Naive thymus-derived CD4-positive, alpha-beta T cell (primary cell): ENCODE results near the gene COLEC11. TPM values are rescaled to one million over a fixed set of nuclear protein-coding genes. Genes with fewer than 3 reads are reported as not detected.

Experiments
- ATAC-seq: fragments of 150-1000 bp; cut with Tn5 transposase; 2 replicates; pipeline ENCODE4 v1.10.0; 2021; ENCODE audit warnings: mild to moderate bottlenecking, moderate library complexity
- CTCF ChIA-PET: fragments of 350-600 bp; sonication (Branson Sonifier 250); formaldehyde crosslinking; loops from one replicate; lab custom pipeline; 2021; ENCODE audit warnings: antibody characterized with exemption; lab: Charles Lee
- POLR2A ChIA-PET: fragments of 350-600 bp; sonication (Branson Sonifier 250); formaldehyde crosslinking; loops from one replicate; lab custom pipeline; 2021; ENCODE audit warnings: antibody characterized with exemption, inconsistent platforms; lab: Charles Lee
- DNase-seq, 9 donors: peaks; one replicate each; pipeline versions ENCODE4 v3.0.0 to v3.0.0-alpha.2; 2020 to 2022; ENCODE audit warnings: mixed read lengths in 1 of 9
- H3K27ac ChIP-seq: one replicate; pipeline ENCODE4 v1.7.0; 2013; ENCODE audit warnings: mild to moderate bottlenecking, low read depth, low read length, moderate library complexity
- H3K27me3 ChIP-seq, 2 donors: one replicate each; pipeline ENCODE4 v1.7.0; 2013; ENCODE audit warnings: low read length in 2 of 2, mild to moderate bottlenecking in 2 of 2, moderate library complexity in 2 of 2; ENCODE audit not compliant: control insufficient read depth in 2 of 2, insufficient read depth in 2 of 2
- H3K36me3 ChIP-seq, 3 experiments: 1 replicate in 2 of 3; 2 replicates in 1 of 3; pipeline ENCODE4 v1.7.0; 2013; ENCODE audit warnings: low read length in 3 of 3, mild to moderate bottlenecking in 3 of 3, moderate library complexity in 1 of 3; ENCODE audit not compliant: insufficient read depth in 3 of 3, control insufficient read depth in 2 of 3
- H3K4me1 ChIP-seq, 2 donors: one replicate each; pipeline ENCODE4 v1.7.0; 2013; ENCODE audit warnings: low read length in 2 of 2, mild to moderate bottlenecking in 2 of 2, moderate library complexity in 1 of 2; ENCODE audit not compliant: control insufficient read depth in 2 of 2, insufficient read depth in 2 of 2
- H3K4me3 ChIP-seq: 2 replicates; pipeline ENCODE4 v1.7.0; 2013; ENCODE audit warnings: mild to moderate bottlenecking, low read length
- H3K9me3 ChIP-seq, 3 experiments: 1 replicate in 2 of 3; 2 replicates in 1 of 3; pipeline ENCODE4 v1.7.0; 2013; ENCODE audit warnings: low read length in 3 of 3; ENCODE audit not compliant: control insufficient read depth in 2 of 3
- H3K27ac Mint-ChIP-seq, 9 donors: one replicate each; pipeline ENCODE4 v1.8.0; 2020 to 2022; ENCODE audit warnings: mixed read lengths in 9 of 9, mild to moderate bottlenecking in 8 of 9, moderate library complexity in 5 of 9, inconsistent platforms in 2 of 9
- H3K27me3 Mint-ChIP-seq, 5 donors: one replicate each; pipeline ENCODE4 v1.8.0; 2021 to 2022; ENCODE audit warnings: mixed read lengths in 5 of 5, mild to moderate bottlenecking in 1 of 5
- H3K36me3 Mint-ChIP-seq, 5 donors: one replicate each; pipeline ENCODE4 v1.8.0; 2020 to 2022; ENCODE audit warnings: mixed read lengths in 5 of 5, mild to moderate bottlenecking in 3 of 5, inconsistent platforms in 1 of 5
- H3K4me1 Mint-ChIP-seq, 7 donors: one replicate each; pipeline ENCODE4 v1.8.0; 2020 to 2022; ENCODE audit warnings: mixed read lengths in 7 of 7, mild to moderate bottlenecking in 3 of 7, inconsistent platforms in 1 of 7
- H3K4me3 Mint-ChIP-seq, 10 donors: one replicate each; pipeline ENCODE4 v1.8.0; 2020 to 2022; ENCODE audit warnings: mild to moderate bottlenecking in 10 of 10, mixed read lengths in 10 of 10, moderate library complexity in 6 of 10, inconsistent platforms in 2 of 10
- H3K9me3 Mint-ChIP-seq, 11 donors: one replicate each; pipeline ENCODE4 v1.8.0; 2020 to 2022; ENCODE audit warnings: mixed read lengths in 11 of 11, mild to moderate bottlenecking in 4 of 11, inconsistent platforms in 1 of 11, moderate library complexity in 1 of 11
- intact Hi-C, 2 donors: fragments of 100-400 bp; cut with micrococcal nuclease; formaldehyde crosslinking; loops; one replicate each; pipeline ENCODE4 v1.15.1; 2023
- polyA plus RNA-seq, 2 donors: library from polyadenylated mRNA; unstranded; fragments of 300-500 nt; fragmentation: Illumina TruSeq; gene quantifications; one replicate each; pipeline ENCODE4 v1.2.3, GENCODE V29; 2021
- total RNA-seq, 6 experiments: library from RNA in 5 of 6; stranded (reverse) in 5 of 6; gene quantifications; 1 replicate in 5 of 6; 2 replicates in 1 of 6; pipeline ENCODE4 v1.2.3 and lab custom pipeline; 2021 to 2026

Gene COLEC11
- total and polyA plus RNA-seq, 7 experiments from 2014 or later, result 0.46 to 0.48 TPM; not detected in 5

GRCh38 chr2:3647246-3647645, 52.3 kb downstream of the COLEC11 start:
- H3K9me3 Mint-ChIP-seq, result peaks cover 0 to 2% (median 0%) of the 10 kb centered on the region in 11 donors
- POLR2A ChIA-PET, result no interaction called here

GRCh38 chr2:3647831-3648651, 53.1 kb downstream of the COLEC11 start:
- Mint-ChIP-seq H3K4me1 (peaks cover 5 to 18% (median 9%) of the 10 kb centered on the region in 7 donors), H3K4me3 (no peak overlapping the region), H3K27me3 (no peaks in the 10 kb centered on the region), H3K9me3 (peaks cover 0 to 2% (median 0%) of the 10 kb centered on the region in 11 donors), H3K36me3 (no peaks in the 10 kb centered on the region), H3K27ac (no peak overlapping the region)
- ChIA-PET POLR2A (no interaction called here), CTCF (interaction anchor here (1.0 kb wide), 1 partner anchor 225 kb away, joined by 3 read pairs; no protein-coding TSS in a partner anchor)
- Histone ChIP-seq H3K27me3 (no peaks in the 10 kb centered on the region), H3K36me3 (no peaks in the 10 kb centered on the region), H3K9me3 (no peaks in the 10 kb centered on the region), H3K4me1 (no peaks in the 10 kb centered on the region), H3K27ac (no peak overlapping the region), H3K4me3 (no peak overlapping the region)
- ATAC-seq (no peak), DNase-seq (no peak)
- intact Hi-C loops, result no loop called here

More at GRCh38 chr2:3647246-3647645, 52.3 kb downstream of the COLEC11 start:
- Histone ChIP-seq H3K27me3 (no peaks in the 10 kb centered on the region), H3K4me3 (no peak overlapping the region), H3K9me3 (no peaks in the 10 kb centered on the region), H3K36me3 (no peaks in the 10 kb centered on the region), H3K27ac (no peak overlapping the region), H3K4me1 (no peaks in the 10 kb centered on the region)
- ATAC-seq (no peak), DNase-seq (no peak)
- H3K27me3 Mint-ChIP-seq, result no peaks in the 10 kb centered on the region
- no peaks in the 10 kb centered on the region for H3K36me3 Mint-ChIP-seq
- CTCF ChIA-PET, result no interaction called here
- intact Hi-C loops, result no loop called here
- no peak overlapping the region for H3K27ac Mint-ChIP-seq
- H3K4me1 Mint-ChIP-seq, result peaks cover 5 to 16% (median 9%) of the 10 kb centered on the region in 7 donors
- H3K4me3 Mint-ChIP-seq, result no peak overlapping the region

GRCh38 chr2:3648652-3649177, 53.8 kb downstream of the COLEC11 start:
- H3K27me3 ChIP-seq, result no peaks in the 10 kb centered on the region
- intact Hi-C loops, result no loop called here
- ChIA-PET POLR2A (no interaction called here), CTCF (interaction anchor here (1.0 kb wide), 1 partner anchor 225 kb away, joined by 3 read pairs; no protein-coding TSS in a partner anchor)
- H3K27ac Mint-ChIP-seq, result no peak overlapping the region
- H3K27me3 Mint-ChIP-seq, result no peaks in the 10 kb centered on the region
- no peak overlapping the region for H3K27ac ChIP-seq
- H3K4me1 Mint-ChIP-seq, result peaks cover 5 to 18% (median 9%) of the 10 kb centered on the region in 7 donors
- no peaks in the 10 kb centered on the region for H3K36me3 Mint-ChIP-seq
- H3K36me3 ChIP-seq, result no peaks in the 10 kb centered on the region
- no peak for DNase-seq
- H3K4me1 ChIP-seq, result no peaks in the 10 kb centered on the region
- ATAC-seq, result no peak
- H3K9me3 Mint-ChIP-seq, result peaks cover 0 to 2% (median 0%) of the 10 kb centered on the region in 11 donors
- no peaks in the 10 kb centered on the region for H3K9me3 ChIP-seq
- no peak overlapping the region for H3K4me3 ChIP-seq
- H3K4me3 Mint-ChIP-seq, result no peak overlapping the region

DNA sequence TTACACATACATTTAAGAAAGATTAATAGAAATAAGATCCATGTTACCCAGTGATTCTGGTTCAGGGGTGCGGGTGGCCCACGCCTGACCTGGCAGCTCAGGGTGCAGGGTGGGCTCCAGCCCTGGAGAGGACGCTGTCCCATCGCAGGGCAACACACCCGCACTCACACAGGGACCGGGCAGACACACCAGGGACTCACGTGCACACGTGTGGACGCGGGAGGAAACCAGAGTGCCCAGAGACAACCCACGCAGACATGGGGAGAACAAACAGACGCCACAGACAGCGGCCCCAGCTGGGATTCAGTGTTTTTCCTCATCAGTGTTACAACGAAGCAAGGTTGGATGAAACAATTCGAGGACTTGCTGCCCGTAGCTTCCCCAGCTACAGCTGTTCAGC, 54.7 kb downstream of the COLEC11 start:
- H3K36me3 Mint-ChIP-seq, result no peaks in the 10 kb centered on the region
- Histone ChIP-seq H3K27me3 (no peaks in the 10 kb centered on the region), H3K9me3 (no peaks in the 10 kb centered on the region), H3K4me1 (no peaks in the 10 kb centered on the region), H3K27ac (no peak overlapping the region), H3K36me3 (no peaks in the 10 kb centered on the region), H3K4me3 (no peak overlapping the region)
- H3K27ac Mint-ChIP-seq, result no peak overlapping the region
- no peaks in the 10 kb centered on the region for H3K27me3 Mint-ChIP-seq
- ChIA-PET CTCF (interaction anchor here (3.7 kb wide), 1 partner anchor 226 kb away, joined by 28 read pairs; no protein-coding TSS in a partner anchor), POLR2A (no interaction called here)
- peaks cover 0 to 2% (median 0%) of the 10 kb centered on the region in 11 donors for H3K9me3 Mint-ChIP-seq
- ATAC-seq (no peak), DNase-seq (no peak)
- H3K4me1 Mint-ChIP-seq, result peaks cover 5 to 18% (median 9%) of the 10 kb centered on the region in 7 donors
- peak overlapping the region in 2 of 10 donors; percentile 31 to 81 for H3K4me3 Mint-ChIP-seq
- intact Hi-C loops, result no loop called here

- no peaks in the 10 kb centered on the region for H3K27me3 Mint-ChIP-seq
- Histone ChIP-seq H3K36me3 (no peaks in the 10 kb centered on the region), H3K4me3 (no peak overlapping the region), H3K27ac (no peak overlapping the region), H3K9me3 (no peaks in the 10 kb centered on the region), H3K4me1 (no peaks in the 10 kb centered on the region), H3K27me3 (no peaks in the 10 kb centered on the region)
- peak overlapping the region; percentile 78 to 94 (median 84) for H3K4me3 Mint-ChIP-seq
- peaks cover 5 to 18% (median 9%) of the 10 kb centered on the region in 7 donors for H3K4me1 Mint-ChIP-seq
- peaks cover 0 to 2% (median 0%) of the 10 kb centered on the region in 11 donors for H3K9me3 Mint-ChIP-seq
- no peak for DNase-seq
- ChIA-PET POLR2A (interaction anchor here (2.7 kb wide), 1 partner anchor 74 kb away, joined by 14 read pairs; no protein-coding TSS in a partner anchor), CTCF (interaction anchor here (1.6 to 3.7 kb wide), 2 partner anchors 227 to 272 kb away, joined by 3 to 28 read pairs; partner anchors contain the start of gene EIPR1)
- H3K27ac Mint-ChIP-seq, result peak overlapping the region in 7 of 9 donors; percentile 58 to 98 (median 79)
- no peaks in the 10 kb centered on the region for H3K36me3 Mint-ChIP-seq
- ATAC-seq, result no peak
- intact Hi-C loops, result loop anchor here (2.0 to 5.0 kb wide), 3 partner anchors 408 to 1764 kb away; no protein-coding TSS in a partner anchor
These were observed 55.4 kb downstream of the COLEC11 start for GRCh38 chr2:3650140-3650920.
